Tibial nerve (tissue), 3 donors: ENCODE results near the gene CTNS.

Experiments
- CTCF ChIP-seq, 5 experiments: fragments of 200-600 bp in 3 of 5; fragments of 450-650 bp in 2 of 5; sonication (generic) in 3 of 5; IDR thresholded peaks; one replicate each; pipeline ENCODE4 v1.5.1; 2016 to 2019; ENCODE audit warnings: antibody characterized with exemption in 5 of 5, mild to moderate bottlenecking in 3 of 5, moderate library complexity in 2 of 5
- POLR2A ChIP-seq, 2 donors: fragments of 450-650 bp; IDR thresholded peaks; one replicate each; pipeline ENCODE4 v1.6.1; 2017; ENCODE audit warnings: antibody characterized with exemption in 2 of 2, mild to moderate bottlenecking in 2 of 2, moderate library complexity in 2 of 2

- no peak for TF ChIP-seq POLR2A (IDR thresholded peaks at IDR 0.05)
- TF ChIP-seq CTCF (IDR thresholded peaks at IDR 0.05): no peak
Measured at GRCh38 chr17:3594976-3595375, 41.6 kb upstream of the CTNS start.
